Measurements from ENCODE around the gene TMEM253.

Gene TMEM253

DNA sequence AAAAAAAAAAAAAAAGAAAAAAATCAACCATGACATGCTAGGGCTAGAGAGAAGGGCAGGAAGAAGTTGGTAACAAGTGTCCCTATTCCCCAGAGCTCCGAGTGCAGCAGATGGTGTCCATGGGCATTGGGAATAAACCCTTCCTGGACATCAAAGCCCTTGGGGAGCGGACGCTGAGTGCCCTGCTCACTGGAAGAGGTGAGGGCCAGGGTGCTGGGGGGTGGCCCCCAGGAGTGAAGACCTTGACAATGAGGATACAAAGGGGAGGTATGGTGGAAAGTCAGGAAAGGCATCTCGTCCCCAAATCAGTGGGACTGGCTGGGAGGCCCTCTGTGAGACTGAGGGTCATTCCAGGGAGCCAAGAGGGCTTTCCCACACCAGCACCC, 14.0 kb upstream of the TMEM253 start:
- peaks cover 52% of the 10 kb centered on the region for H3K36me3 ChIP-seq (replicated peaks)
- H3K27me3 ChIP-seq (replicated peaks) = no peaks in the 10 kb centered on the region
- no peak for DNase-seq
- H3K27ac ChIP-seq = peak overlapping the region; percentile 77
- TF ChIP-seq, protein P1, sequence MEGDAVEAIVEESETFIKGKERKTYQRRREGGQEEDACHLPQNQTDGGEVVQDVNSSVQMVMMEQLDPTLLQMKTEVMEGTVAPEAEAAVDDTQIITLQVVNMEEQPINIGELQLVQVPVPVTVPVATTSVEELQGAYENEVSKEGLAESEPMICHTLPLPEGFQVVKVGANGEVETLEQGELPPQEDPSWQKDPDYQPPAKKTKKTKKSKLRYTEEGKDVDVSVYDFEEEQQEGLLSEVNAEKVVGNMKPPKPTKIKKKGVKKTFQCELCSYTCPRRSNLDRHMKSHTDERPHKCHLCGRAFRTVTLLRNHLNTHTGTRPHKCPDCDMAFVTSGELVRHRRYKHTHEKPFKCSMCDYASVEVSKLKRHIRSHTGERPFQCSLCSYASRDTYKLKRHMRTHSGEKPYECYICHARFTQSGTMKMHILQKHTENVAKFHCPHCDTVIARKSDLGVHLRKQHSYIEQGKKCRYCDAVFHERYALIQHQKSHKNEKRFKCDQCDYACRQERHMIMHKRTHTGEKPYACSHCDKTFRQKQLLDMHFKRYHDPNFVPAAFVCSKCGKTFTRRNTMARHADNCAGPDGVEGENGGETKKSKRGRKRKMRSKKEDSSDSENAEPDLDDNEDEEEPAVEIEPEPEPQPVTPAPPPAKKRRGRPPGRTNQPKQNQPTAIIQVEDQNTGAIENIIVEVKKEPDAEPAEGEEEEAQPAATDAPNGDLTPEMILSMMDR (IDR thresholded peaks at IDR 0.05; ENCODE audit: low read depth, low read length, missing control alignments) = no peak
- H3K4me3 ChIP-seq (ENCODE audit: low read depth, low read length) = no peak overlapping the region
- in situ Hi-C loops (cut with HindIII; ENCODE audit: low pct_ligation_motif_present, low sequenced_read_pairs) = no loop called here

DNA sequence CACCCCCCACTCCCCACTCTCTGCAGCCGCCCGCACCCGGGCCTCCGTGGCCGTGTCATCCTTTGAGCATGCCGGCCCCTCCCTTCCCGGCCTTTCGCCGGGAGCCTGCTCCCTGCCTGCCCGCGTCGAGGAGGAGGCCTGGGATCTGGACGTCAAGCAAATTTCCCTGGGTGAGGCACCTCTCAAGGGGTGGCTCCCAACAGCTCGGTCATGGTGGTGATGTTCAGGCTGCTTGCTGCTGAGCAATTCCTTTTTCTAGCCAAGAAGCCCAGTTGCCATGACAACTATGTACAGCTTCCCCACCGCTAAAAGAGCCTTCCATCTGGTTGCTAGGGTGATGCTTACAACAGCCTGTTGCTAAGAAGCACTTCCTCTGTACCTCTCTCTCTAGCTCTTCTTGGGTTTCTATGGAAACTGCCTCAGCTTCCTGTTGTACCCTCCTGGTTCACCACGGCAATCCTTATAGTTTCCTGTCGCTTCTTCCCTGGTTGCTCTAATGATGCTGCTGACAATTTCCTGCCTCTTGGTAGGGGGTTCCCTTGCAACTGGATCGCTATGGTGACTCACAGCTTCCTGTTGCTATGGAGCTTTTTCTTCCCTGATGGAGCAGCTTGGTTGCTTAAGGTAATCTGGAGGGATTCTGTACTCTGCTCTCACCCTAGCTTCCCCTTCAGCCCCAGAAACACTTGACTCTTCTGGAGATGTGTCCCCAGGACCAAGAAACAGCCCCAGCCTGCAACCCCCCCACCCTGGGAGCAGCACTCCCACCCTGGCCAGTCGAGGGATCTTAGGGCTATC, 13.4 kb upstream of the TMEM253 start:
- peak overlapping the region; percentile 77 for H3K27ac ChIP-seq
- H3K4me3 ChIP-seq (ENCODE audit: low read depth, low read length) = no peak overlapping the region
- in situ Hi-C loops (cut with HindIII; ENCODE audit: low pct_ligation_motif_present, low sequenced_read_pairs) = no loop called here
- no peaks in the 10 kb centered on the region for H3K27me3 ChIP-seq (replicated peaks)
- peaks cover 46% of the 10 kb centered on the region for H3K36me3 ChIP-seq (replicated peaks)
- TF ChIP-seq, protein P1 (IDR thresholded peaks at IDR 0.05; ENCODE audit: low read depth, low read length, missing control alignments) = no peak
- peak; percentile 95 for DNase-seq

DNA sequence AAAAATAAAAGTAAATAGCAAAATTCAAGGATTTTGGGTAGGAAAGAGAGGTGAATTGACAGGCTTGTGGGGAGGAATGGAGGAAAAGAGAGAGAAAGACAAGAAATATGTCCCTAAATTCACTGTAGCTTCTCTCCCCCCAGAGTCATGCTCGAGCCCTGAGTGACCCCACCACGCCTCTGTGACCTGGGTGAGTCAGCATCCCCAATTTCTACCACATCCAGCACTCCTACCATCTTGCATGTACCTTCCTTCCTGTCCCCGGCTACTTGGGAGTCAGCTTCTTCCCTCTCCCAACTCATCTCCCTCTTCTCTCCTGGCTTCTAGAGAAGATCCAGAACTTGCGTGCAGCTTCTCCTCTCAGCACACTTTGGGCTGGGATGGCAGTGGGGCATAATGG, 12.2 kb upstream of the TMEM253 start:
- H3K36me3 ChIP-seq (replicated peaks) = peaks cover 36% of the 10 kb centered on the region
- H3K4me3 ChIP-seq (ENCODE audit: low read depth, low read length) = no peak overlapping the region
- TF ChIP-seq, protein P1 (IDR thresholded peaks at IDR 0.05; ENCODE audit: low read depth, low read length, missing control alignments) = no peak
- in situ Hi-C loops (cut with HindIII; ENCODE audit: low pct_ligation_motif_present, low sequenced_read_pairs) = no loop called here
- no peak for DNase-seq
- no peaks in the 10 kb centered on the region for H3K27me3 ChIP-seq (replicated peaks)
- H3K27ac ChIP-seq = no peak overlapping the region

DNA sequence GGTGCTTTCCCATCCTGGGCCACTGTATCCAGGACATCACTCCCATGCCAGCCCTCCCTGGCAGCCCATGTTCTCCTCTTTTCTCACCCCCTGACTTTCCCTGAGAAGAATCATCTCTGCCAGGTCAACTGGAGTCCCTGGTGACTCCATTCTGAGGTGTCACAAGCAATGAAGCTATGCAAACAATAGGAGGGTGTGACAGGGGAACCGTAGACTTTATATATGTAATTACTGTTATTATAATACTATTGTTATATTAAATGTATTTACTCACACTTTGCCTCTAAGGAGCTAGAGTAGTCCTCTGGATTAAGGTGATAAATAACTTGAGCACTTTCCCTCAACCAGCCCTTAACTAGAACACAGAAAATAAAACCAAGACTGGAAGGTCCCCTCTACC, 11.6 kb upstream of the TMEM253 start:
- Histone ChIP-seq H3K27me3 (replicated peaks) (no peaks in the 10 kb centered on the region), H3K27ac (no peak overlapping the region), H3K36me3 (replicated peaks) (peaks cover 31% of the 10 kb centered on the region), H3K4me3 (ENCODE audit: low read depth, low read length) (no peak overlapping the region)
- DNase-seq = no peak
- in situ Hi-C loops (cut with HindIII; ENCODE audit: low pct_ligation_motif_present, low sequenced_read_pairs) = no loop called here
- TF ChIP-seq, protein P1 (IDR thresholded peaks at IDR 0.05; ENCODE audit: low read depth, low read length, missing control alignments) = no peak

DNA sequence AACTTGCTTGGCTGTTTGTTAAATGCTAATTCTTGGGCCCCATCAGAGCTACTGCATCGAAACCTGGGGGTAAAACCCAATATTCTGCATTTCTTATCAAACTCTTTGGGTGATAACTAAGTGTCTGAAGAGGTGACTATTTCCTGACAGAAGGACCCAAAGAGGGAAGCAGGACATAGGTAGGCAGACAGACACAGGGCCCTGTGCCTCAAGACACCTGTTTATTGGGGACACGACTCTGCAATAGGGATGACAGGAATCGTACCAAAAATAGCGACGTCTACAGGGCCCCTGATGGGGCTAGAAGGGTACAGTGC, 11.0 kb upstream of the TMEM253 start:
- Histone ChIP-seq H3K36me3 (replicated peaks) (peaks cover 25% of the 10 kb centered on the region), H3K27ac (no peak overlapping the region), H3K4me3 (ENCODE audit: low read depth, low read length) (no peak overlapping the region)

More for the DNA sequence above, 11.0 kb upstream of the TMEM253 start:
- no peak for DNase-seq
- H3K27me3 ChIP-seq (replicated peaks) = no peaks in the 10 kb centered on the region
- TF ChIP-seq, protein P1 (IDR thresholded peaks at IDR 0.05; ENCODE audit: low read depth, low read length, missing control alignments) = no peak
- in situ Hi-C loops (cut with HindIII; ENCODE audit: low pct_ligation_motif_present, low sequenced_read_pairs) = no loop called here
